H9 (cell line): ENCODE data around the gene BIN1. TPM values are rescaled to one million over a fixed set of nuclear protein-coding genes. Genes with fewer than 3 reads are reported as not detected.

Experiments used
- DNase-seq: peaks from one replicate; pipeline ENCODE4 v3.0.0-alpha.2; 2017
- H2AFZ ChIP-seq: one replicate; pipeline ENCODE4 v1.6.1; 2013; ENCODE audit warnings: mild to moderate bottlenecking, low read length, control low read depth, moderate library complexity
- H2AK5ac ChIP-seq: 2 replicates; pipeline ENCODE4 v1.6.1; 2013; ENCODE audit warnings: low read length, control low read depth, mixed read lengths; ENCODE audit not compliant: insufficient read length
- H2BK120ac ChIP-seq: one replicate; pipeline ENCODE4 v1.6.1; 2013; ENCODE audit warnings: low read depth, mild to moderate bottlenecking, low read length, control low read depth, inconsistent platforms; ENCODE audit not compliant: poor library complexity, severe bottlenecking
- H2BK12ac ChIP-seq: 2 replicates; pipeline ENCODE4 v1.6.1; 2013; ENCODE audit warnings: low read length, control low read depth, mixed read lengths, low read depth; ENCODE audit not compliant: insufficient read length
- H2BK15ac ChIP-seq: 2 replicates; pipeline ENCODE4 v1.6.1; 2013; ENCODE audit warnings: low read depth, low read length, control low read depth
- H2BK20ac ChIP-seq: one replicate; pipeline ENCODE4 v1.6.1; 2013; ENCODE audit warnings: low read depth, mild to moderate bottlenecking, low read length, control low read depth, inconsistent platforms; ENCODE audit not compliant: poor library complexity, severe bottlenecking
- H2BK5ac ChIP-seq: 2 replicates; pipeline ENCODE4 v1.6.1; 2013; ENCODE audit warnings: low read length, control low read depth, mixed read lengths; ENCODE audit not compliant: insufficient read length
- H3K14ac ChIP-seq: 2 replicates; pipeline ENCODE4 v1.6.1; 2013; ENCODE audit warnings: low read length, control low read depth; ENCODE audit not compliant: insufficient read depth
- H3K18ac ChIP-seq: 2 replicates; pipeline ENCODE4 v1.6.1; 2013; ENCODE audit warnings: low read depth, mild to moderate bottlenecking, mixed read lengths, low read length, control low read depth; ENCODE audit not compliant: insufficient read length
- H3K23ac ChIP-seq: 2 replicates; pipeline ENCODE4 v1.6.1; 2013; ENCODE audit warnings: low read length, control low read depth, mixed read lengths, low read depth; ENCODE audit not compliant: insufficient read length
- H3K23me2 ChIP-seq: 2 replicates; pipeline ENCODE4 v1.6.1; 2013; ENCODE audit warnings: low read depth, mild to moderate bottlenecking, mixed read lengths, low read length, control low read depth; ENCODE audit not compliant: insufficient read length, poor library complexity, severe bottlenecking
- H3K27ac ChIP-seq: 2 replicates; pipeline ENCODE4 v1.5.1; 2013; ENCODE audit warnings: low read length, control low read depth, mixed read lengths, low read depth; ENCODE audit not compliant: insufficient read length
- H3K27me3 ChIP-seq: 2 replicates; pipeline ENCODE4 v1.6.1; 2013; ENCODE audit warnings: low read length, control low read depth, inconsistent platforms; ENCODE audit not compliant: insufficient read depth
- H3K4ac ChIP-seq: 2 replicates; pipeline ENCODE4 v1.6.1; 2013; ENCODE audit warnings: low read depth, mild to moderate bottlenecking, control low read depth, inconsistent platforms, low read length, moderate library complexity
- H3K4me1 ChIP-seq: 2 replicates; pipeline ENCODE4 v1.6.1; 2013; ENCODE audit warnings: low read length, control low read depth, inconsistent platforms; ENCODE audit not compliant: insufficient read depth
- H3K4me2 ChIP-seq: 2 replicates; pipeline ENCODE4 v1.6.1; 2013; ENCODE audit warnings: low read length, control low read depth, mixed read lengths; ENCODE audit not compliant: insufficient read length, insufficient read depth
- H3K56ac ChIP-seq: 2 replicates; pipeline ENCODE4 v1.6.1; 2013; ENCODE audit warnings: low read depth, mild to moderate bottlenecking, mixed read lengths, low read length, control low read depth; ENCODE audit not compliant: insufficient read length
- H3K79me1 ChIP-seq: 2 replicates; pipeline ENCODE4 v1.6.1; 2013; ENCODE audit warnings: low read depth, mild to moderate bottlenecking, moderate library complexity, low read length, control low read depth, inconsistent platforms; ENCODE audit not compliant: insufficient read depth, poor library complexity, severe bottlenecking
- H3K79me2 ChIP-seq: 2 replicates; pipeline ENCODE4 v1.6.1; 2013; ENCODE audit warnings: low read length, control low read depth, inconsistent platforms; ENCODE audit not compliant: insufficient read depth
- H3K9ac ChIP-seq: 2 replicates; pipeline ENCODE4 v1.6.1; 2013; ENCODE audit warnings: low read length, control low read depth, mixed read lengths; ENCODE audit not compliant: insufficient read length; ENCODE audit errors: extremely low read depth
- H3K9me3 ChIP-seq: one replicate; pipeline ENCODE4 v1.6.1; 2013; ENCODE audit warnings: low read depth, low read length, inconsistent platforms; ENCODE audit not compliant: control insufficient read depth
- H3T11ph ChIP-seq: one replicate; pipeline ENCODE4 v1.6.1; 2013; ENCODE audit warnings: mild to moderate bottlenecking, low read length, control low read depth, inconsistent platforms
- H4K20me1 ChIP-seq: one replicate; pipeline ENCODE4 v1.6.1; 2013; ENCODE audit not compliant: control insufficient read depth, insufficient read length, insufficient read depth
- H4K5ac ChIP-seq: 2 replicates; pipeline ENCODE4 v1.6.1; 2013; ENCODE audit warnings: low read depth, mild to moderate bottlenecking, mixed read lengths, low read length, control low read depth; ENCODE audit not compliant: insufficient read length
- H4K8ac ChIP-seq: replicated peaks from 2 replicates; pipeline ENCODE4 v1.6.1; 2013; ENCODE audit warnings: low read length, control low read depth, mixed read lengths, low read depth; ENCODE audit not compliant: insufficient read length
- H4K91ac ChIP-seq: 2 replicates; pipeline ENCODE4 v1.6.1; 2013; ENCODE audit warnings: low read depth, mild to moderate bottlenecking, moderate library complexity, mixed read lengths, low read length, control low read depth; ENCODE audit not compliant: insufficient read length
- H3K27ac Mint-ChIP-seq, 3 experiments: 2 replicates in 2 of 3; 3 replicates in 1 of 3; pipeline ENCODE4 v1.8.0; 2020 to 2021; ENCODE audit warnings: mixed read lengths in 3 of 3, mild to moderate bottlenecking in 1 of 3, moderate library complexity in 1 of 3
- H3K27me3 Mint-ChIP-seq: 2 replicates; pipeline ENCODE4 v1.8.0; 2021; ENCODE audit warnings: low read depth, mild to moderate bottlenecking, moderate library complexity, mixed read lengths
- H3K36me3 Mint-ChIP-seq, 3 experiments: 2 replicates in 2 of 3; 3 replicates in 1 of 3; pipeline ENCODE4 v1.8.0; 2020 to 2021; ENCODE audit warnings: low read depth in 3 of 3, mixed read lengths in 3 of 3; ENCODE audit not compliant: insufficient read depth in 1 of 3
- H3K4me1 Mint-ChIP-seq, 2 experiments: 2 replicates each; pipeline ENCODE4 v1.8.0; 2020; ENCODE audit warnings: mixed read lengths in 2 of 2
- H3K4me3 Mint-ChIP-seq, 2 experiments: 2 replicates in 1 of 2; 3 replicates in 1 of 2; pipeline ENCODE4 v1.8.0; 2020 to 2021; ENCODE audit warnings: mild to moderate bottlenecking in 2 of 2, mixed read lengths in 2 of 2, moderate library complexity in 1 of 2
- H3K9me3 Mint-ChIP-seq, 2 experiments: 2 replicates in 1 of 2; 3 replicates in 1 of 2; pipeline ENCODE4 v1.8.0; 2020; ENCODE audit warnings: mild to moderate bottlenecking in 2 of 2, mixed read lengths in 2 of 2, moderate library complexity in 1 of 2
- WGBS: extraction: QIAGEN DNeasy Blood & Tissue Kit; methylation state at CpG from one replicate; pipeline ENCODE4 v1.1.7; 2013; ENCODE audit warnings: missing lambda C conversion rate, low lambda C conversion rate, mixed read lengths; ENCODE audit not compliant: insufficient read length; ENCODE audit errors: extremely low coverage; 5-methylcytosine and 5-hydroxymethylcytosine counted together
- total RNA-seq: library from RNA; stranded (reverse); gene quantifications from 2 replicates; pipeline ENCODE4 v1.2.1, GENCODE V29; 2021
- TF ChIP-seq, protein P1 (sequence below): fragments of 200-600 bp; sonication (generic); conservative IDR thresholded peaks from 3 replicates; pipeline ENCODE4 v1.8.0; 2021; ENCODE audit warnings: antibody characterized with exemption, mild to moderate bottlenecking

BIN1 gene
- total RNA-seq, 1 experiment from 2014 or later, result 32.0 TPM

- no peak overlapping the region for H2BK5ac ChIP-seq
- H2BK12ac ChIP-seq, result no peak overlapping the region
- H3K18ac ChIP-seq, result no peak overlapping the region
- Mint-ChIP-seq H3K27me3 (peaks cover 2% of the 10 kb centered on the region; the same call in 1 of the 2 replicates), H3K27ac (peak overlapping the region in 2 of 3 experiments; percentile 75 to 77; a peak in 2 of 7 replicates), H3K36me3 (peaks cover 0 to 9% (median 5%) of the 10 kb centered on the region in 3 experiments; a peak in 3 of 7 replicates), H3K4me1 (peaks cover 0 to 19% of the 10 kb centered on the region in 2 experiments; a peak in 3 of 4 replicates), H3K9me3 (no peaks in the 10 kb centered on the region), H3K4me3 (no peak overlapping the region)
- no peak overlapping the region for H3T11ph ChIP-seq
- no CpG with 5 or more reads among the region's 11 CpGs for WGBS
- H3K79me2 ChIP-seq, result no peaks in the 10 kb centered on the region
- H4K20me1 ChIP-seq, result peaks cover 4% of the 10 kb centered on the region
- no peaks in the 10 kb centered on the region for H3K79me1 ChIP-seq
- H4K5ac ChIP-seq, result no peak overlapping the region
- no peak overlapping the region for H2BK20ac ChIP-seq
- H3K9me3 ChIP-seq, result no peaks in the 10 kb centered on the region
- H3K4ac ChIP-seq, result no peak overlapping the region
- DNase-seq, result no peak
- no peak overlapping the region for H3K23ac ChIP-seq
- no peak overlapping the region for H2BK120ac ChIP-seq
- H3K56ac ChIP-seq, result no peak overlapping the region
- no peak overlapping the region for H2AK5ac ChIP-seq
- H2AFZ ChIP-seq, result no peak overlapping the region
- no peak overlapping the region for H3K4me2 ChIP-seq
- no peaks in the 10 kb centered on the region; the same call in 1 of the 2 replicates for H3K4me1 ChIP-seq
- TF ChIP-seq, protein P1, sequence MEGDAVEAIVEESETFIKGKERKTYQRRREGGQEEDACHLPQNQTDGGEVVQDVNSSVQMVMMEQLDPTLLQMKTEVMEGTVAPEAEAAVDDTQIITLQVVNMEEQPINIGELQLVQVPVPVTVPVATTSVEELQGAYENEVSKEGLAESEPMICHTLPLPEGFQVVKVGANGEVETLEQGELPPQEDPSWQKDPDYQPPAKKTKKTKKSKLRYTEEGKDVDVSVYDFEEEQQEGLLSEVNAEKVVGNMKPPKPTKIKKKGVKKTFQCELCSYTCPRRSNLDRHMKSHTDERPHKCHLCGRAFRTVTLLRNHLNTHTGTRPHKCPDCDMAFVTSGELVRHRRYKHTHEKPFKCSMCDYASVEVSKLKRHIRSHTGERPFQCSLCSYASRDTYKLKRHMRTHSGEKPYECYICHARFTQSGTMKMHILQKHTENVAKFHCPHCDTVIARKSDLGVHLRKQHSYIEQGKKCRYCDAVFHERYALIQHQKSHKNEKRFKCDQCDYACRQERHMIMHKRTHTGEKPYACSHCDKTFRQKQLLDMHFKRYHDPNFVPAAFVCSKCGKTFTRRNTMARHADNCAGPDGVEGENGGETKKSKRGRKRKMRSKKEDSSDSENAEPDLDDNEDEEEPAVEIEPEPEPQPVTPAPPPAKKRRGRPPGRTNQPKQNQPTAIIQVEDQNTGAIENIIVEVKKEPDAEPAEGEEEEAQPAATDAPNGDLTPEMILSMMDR, result no peak
- H3K23me2 ChIP-seq, result no peaks in the 10 kb centered on the region
- H3K14ac ChIP-seq, result no peak overlapping the region; the same call in 1 of the 2 replicates
- H3K9ac ChIP-seq, result no peak overlapping the region
- H3K27me3 ChIP-seq, result no peaks in the 10 kb centered on the region; the same call in 1 of the 2 replicates
- no peak overlapping the region for H4K8ac ChIP-seq
- no peak overlapping the region for H2BK15ac ChIP-seq
- no peak overlapping the region for H4K91ac ChIP-seq
- no peak overlapping the region for H3K27ac ChIP-seq
These were observed 37.4 kb downstream of the BIN1 start for GRCh38 chr2:127069536-127069935.
